AG20443 (cell line): ENCODE data around the gene PARP8.
"Not testable (repeated sequence)": the region's sequence is repeated elsewhere in the genome, so short reads cannot be mapped to it uniquely, and the experiment has no call there.

Experiments used
- DNase-seq: peaks from one replicate; pipeline ENCODE4 v3.0.0; 2012; ENCODE audit warnings: low spot score, mixed read lengths

PARP8 gene

DNA sequence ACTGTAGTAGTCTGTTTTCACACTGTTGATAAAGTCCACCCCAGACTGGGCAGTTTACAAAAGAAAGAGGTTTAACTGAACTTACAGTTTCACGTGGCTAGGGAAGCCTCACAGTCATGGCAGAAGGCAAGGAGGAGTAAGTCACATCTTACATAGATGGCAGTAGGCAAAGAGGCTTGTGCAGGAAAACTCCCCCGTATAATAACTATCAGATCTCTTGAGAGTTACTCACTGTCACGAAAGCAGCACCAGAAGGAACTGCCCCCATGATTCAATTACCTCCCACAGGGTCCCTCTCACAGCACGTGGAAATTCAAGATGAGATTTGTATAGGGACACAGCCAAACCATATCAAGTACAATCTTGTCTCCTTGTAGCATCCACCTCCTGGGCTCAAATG, 21.1 kb downstream of the PARP8 start:
- DNase-seq, result no peak

DNA sequence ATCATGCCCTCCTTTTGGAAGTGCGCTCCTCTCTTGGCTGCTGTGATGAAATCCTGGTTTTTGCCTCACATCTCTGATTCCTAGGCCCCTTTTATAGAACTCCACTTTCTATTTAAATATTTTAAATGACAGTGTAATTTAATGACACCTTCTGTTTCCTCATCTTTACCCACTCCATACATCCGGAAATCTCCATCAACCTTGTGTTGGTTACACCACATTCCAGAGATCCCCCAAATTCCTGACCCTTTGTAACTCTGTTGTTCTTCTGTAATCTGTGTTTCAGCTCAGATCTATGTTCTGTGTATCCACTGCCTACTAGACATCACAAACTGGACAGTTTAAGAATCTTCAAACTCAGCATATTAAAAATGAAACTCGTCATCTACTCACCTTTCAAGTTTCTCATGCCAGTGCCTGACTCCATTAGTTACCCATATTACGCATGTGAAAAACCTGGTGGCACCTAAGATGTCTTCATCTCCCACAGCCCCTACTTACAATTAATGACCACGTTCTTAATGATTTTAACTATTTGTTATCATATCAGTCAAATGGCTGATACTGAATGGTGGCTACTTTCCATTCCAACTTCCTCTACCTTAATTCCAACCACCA, 25.1 kb downstream of the PARP8 start:
- DNase-seq, result no peak

DNA sequence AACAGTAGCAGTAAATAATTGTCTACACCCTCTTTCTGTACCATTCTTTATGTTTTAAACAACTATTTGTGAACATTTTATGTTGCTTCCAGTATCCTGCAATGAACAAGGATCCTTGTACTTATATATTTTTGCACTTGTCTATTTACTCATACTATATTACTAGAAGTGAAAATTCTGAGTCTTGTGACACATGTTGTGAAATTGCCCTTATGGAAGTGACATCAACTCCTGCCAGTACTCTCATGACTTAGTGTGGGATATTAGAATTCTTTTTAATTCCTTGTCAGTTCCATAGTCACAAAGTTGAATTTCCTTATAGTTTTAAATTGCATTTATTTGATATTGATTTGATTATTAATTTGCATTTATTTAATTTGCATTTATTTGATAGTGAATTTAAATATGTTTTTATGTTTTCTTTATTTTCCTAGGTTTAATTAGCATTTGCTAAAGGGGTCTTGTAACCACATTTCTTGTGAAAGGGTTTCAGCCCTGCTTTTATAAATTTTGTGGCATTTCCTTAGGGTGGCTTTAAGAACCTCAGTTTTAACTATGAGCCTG, 27.7 kb downstream of the PARP8 start:
- no peak for DNase-seq

DNA sequence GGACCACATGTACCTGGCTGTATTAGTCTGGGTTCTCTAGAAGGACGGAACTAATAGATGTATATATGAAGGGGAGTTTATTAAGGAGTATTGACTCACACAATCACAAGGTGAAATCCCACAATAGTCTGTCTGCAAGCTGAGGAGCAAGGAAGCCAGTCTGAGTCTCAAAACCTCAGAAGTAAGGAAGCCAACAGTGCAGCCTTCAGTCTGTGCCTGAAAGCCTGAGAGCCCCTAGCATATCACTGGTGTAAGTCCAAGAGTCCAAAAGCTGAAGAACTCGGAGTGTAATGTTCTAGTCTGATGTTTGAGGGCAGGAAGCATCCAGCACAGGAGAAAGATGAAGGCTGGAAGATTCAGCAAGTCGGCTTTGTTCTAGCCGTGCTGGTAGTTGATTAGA, 28.2 kb downstream of the PARP8 start:
- not testable (repeated sequence) for DNase-seq

DNA sequence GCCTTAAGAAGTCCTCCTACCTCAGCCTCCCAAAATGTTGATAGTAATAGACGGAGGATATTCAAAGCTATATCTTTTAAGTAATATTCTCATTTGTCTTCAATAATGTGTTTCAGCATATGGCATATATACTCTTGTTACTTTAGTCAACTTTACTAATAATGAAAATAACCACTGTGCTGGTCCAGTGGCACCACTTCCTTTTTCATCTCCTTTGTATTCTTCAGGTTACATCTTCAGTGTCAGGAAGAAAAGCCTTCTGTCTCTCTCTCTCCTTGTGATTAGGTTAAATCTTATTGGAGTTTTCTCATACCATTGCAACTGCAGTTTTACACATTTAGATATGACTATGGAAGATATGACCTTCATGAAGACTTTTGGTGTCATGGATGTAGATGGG, 31.3 kb downstream of the PARP8 start:
- no peak for DNase-seq

DNA sequence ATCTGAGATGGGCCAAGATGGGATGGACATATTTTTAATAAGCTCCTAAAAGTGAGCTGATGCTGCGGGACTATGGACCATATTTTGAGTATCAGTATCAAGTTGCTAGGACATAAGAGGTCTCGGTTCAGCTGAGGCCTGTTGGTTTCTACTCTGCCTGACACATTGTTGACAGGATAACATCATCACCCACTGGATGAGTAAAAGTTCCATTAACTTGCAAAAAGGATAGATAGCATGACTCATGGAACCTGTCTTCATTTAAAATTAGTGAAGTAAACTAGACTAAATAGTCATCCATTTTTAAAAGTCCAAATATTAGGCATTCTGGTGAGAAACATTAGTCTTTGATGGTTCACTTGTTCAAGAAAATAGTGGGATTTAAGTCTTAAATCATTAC, 33.3 kb downstream of the PARP8 start:
- no peak for DNase-seq

DNA sequence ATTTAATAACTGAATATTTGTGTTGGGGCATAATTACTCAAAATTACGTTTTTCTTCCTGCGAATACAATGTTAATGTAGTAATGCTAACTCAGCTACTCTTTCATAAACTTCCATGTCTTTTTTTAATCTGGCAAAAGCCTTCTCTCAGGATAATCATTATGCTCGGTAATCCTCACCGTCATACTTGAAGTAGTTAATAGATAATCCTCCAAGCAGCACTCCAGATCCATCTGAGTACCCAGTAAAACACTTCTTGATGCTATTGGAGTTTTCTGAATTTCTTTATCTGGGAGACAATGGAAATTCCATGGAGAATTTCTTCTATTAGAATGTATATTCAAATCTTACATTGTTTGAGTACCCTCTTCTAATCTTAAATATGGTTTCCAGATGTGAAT, 34.3 kb downstream of the PARP8 start:
- no peak for DNase-seq

DNA sequence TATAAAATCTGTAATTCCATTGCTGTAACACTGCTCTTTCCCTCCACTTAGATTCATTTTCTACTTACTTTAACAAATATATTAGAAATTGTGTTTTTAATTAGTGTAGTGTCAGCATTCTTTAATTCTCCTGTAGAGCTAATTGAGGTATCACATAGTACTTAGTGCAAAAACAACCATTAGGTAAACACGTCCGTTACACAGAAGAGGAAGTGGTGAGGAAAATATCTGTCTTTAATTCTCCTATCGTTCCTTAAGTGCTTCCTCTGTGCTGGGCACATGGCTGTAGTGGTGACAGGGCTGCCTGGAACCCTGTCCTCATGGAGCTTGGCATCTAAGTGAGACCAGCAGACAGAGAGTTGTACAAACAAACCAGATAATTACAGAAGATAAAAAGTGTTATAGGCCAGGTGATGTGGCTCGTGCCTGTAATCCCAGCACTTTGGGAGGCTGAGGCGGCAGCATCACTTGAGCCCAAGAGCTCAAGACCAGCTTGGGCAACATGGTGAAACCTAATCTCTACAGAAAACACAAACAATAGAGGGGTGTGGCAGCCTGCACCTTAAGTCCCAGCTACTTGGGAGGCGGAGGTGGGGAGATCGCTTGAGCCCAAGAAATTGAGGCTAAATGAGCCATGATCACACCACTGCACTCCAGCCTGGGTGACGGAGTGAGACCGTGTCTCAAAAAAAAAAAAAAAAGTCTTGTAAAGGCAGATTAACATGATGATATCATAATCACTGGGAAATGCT, 36.4 kb downstream of the PARP8 start:
- DNase-seq, result no peak

DNA sequence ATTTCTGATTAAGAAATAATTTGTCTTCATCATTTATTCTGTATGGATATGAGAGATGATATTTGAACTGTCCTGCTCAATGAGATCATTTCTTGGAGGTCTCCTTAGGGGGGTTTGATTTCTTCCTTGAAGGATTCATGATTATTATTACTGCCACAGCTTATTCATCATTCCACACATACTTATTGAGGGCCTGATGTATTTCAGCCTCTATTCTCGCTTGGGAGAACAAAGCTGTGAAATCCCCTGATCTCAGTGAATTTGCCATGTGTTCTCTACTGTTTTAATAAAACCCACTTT, 36.9 kb downstream of the PARP8 start:
- no peak for DNase-seq

DNA sequence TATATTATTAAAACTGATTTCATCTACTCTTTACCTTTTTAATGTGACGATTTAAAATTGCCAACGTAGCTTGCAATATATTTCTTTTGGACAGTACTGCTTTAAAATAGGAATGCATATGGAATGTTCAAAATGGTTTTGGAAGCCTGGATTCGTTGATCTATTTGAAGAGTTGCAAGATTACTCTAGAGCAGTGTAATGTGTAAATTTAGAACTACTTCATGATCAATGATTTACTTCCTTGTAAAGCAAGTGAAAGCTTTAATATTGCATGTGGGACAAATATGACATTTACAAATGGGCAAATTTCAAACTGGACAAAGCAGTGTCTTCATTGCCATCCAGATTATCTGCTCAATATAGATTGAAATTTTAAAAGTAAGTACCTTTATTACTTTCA, 38.3 kb downstream of the PARP8 start:
- DNase-seq, result no peak

DNA sequence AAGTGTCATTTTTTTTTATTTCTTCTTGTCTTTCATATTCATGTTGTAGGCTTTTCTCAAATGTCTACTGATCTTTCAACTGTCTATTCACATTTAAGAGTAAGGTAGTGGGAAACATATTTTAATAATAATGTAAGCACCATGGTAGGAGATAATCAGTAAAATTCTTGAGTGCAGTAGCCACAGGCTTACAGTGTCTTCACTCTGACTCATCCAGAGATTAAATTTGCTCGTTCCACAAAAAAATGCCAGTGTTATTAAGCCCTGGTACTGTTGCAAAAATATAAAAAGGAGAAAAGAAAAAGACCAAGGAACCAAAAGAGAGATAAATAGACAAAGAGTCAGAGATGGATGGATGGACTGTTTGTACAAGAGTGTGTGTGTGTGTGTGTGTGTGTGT, 43.0 kb downstream of the PARP8 start:
- DNase-seq, result peak; percentile 20

DNA sequence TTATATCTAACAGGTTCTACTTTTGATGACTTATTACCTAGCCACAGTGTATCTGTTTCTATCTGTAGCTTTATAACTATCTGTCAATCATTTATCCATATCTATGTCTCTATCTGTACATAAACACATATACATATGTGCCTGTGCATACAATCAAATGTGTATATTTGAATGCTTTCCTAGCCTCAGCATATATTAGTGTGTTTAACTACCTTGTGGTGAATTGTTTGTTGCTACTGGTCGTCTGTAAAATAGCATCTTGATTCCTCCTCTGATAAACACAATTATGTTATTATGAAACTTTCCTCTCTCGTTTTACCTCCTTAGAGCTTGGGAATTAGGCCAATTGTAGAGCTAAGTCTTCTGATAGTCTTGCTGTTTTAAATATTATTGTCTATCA, 44.4 kb downstream of the PARP8 start:
- no peak for DNase-seq

DNA sequence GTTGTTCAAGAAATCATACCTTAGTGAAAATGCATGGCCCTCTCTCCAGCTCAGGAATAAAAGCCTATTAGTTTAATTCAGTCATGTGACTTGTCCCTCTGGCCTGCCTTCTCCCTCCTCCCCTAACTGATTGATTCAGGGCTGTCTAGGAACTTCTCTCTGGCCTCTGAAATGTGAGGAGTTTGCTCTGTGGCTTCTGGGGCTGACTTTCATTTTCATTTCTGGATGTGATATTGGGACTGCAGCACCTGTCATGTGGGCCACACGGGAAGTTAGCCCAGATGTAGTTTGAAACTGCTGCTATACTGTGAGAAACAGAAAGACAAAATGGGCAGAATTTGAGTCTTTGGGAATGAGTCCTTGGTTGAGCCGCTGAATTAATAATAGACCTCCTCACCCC, 44.8 kb downstream of the PARP8 start:
- DNase-seq, result no peak

DNA sequence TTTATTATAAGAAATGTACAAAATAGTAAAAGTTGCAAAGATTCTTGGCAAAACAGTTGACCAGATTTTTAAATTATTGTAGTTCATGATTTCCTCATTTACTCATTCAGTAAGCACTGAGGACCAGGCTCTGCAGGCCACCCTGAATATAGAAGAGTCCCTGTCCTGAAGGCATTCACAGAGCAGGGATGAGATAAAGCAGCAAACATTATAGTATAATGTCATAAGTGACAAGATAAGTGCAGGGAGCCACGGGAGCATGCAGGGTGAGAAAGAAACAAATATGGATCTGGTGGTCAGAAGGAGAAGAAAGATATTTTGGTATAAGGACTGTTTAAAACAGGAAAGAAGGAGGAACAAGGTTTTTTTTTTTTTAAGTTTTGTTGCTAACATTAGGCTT, 46.0 kb downstream of the PARP8 start:
- DNase-seq, result no peak

DNA sequence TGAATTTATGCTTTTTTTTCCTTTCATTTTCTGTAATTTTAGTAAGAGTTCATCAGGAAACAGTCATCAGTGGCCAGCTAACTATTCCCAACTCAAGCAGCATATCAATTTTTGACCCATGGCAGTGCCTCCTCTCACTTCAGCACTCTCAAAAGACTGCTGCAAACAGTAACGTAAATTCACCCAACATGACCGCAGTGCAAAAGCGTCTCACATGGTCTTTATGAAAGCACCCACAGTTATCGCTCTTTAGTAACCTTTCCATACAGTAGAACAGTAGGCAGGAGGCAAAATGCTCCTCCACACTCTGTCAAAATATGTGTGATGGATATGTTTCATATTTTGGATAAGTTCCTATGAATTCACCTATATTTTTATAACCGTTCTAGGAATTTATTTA, 48.6 kb downstream of the PARP8 start:
- DNase-seq, result no peak

DNA sequence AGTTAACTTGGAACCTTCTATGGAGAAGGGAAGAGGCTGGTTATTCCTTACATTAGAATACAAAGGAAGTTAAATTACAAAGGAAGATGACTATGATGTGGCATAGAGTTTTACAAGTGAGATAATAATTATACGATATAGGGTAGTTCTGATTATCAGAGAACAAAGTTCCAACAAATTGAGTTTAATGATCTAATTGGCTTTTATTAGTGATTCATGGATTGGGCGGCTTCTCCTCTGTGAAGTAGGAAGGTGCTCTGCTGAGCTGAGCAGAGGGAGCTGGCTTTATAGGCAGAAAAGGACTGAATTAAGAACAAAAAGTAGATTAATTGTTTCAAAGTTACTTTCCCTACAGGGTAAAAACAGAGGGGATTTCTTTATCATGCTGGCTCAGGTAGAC, 49.7 kb downstream of the PARP8 start:
- DNase-seq, result no peak

DNA sequence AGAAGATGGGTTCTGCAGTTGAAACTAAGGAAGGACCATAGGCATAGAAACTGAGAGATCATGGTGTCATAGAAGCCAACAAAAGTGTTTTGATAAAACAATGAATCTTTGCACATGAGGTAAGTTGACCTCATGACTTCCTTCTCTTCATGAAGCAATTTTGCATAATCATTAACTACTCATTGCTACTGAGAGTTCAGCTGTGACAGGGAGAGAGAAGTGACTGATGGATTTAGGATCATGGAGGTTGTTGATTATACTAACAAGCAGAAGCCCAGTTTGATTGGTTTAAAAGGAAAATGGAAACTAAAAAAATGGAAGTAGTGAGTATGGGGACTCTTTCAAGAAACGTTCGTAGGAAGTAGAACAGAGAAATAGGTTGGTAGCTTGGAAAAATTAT, 51.2 kb downstream of the PARP8 start:
- DNase-seq, result no peak

DNA sequence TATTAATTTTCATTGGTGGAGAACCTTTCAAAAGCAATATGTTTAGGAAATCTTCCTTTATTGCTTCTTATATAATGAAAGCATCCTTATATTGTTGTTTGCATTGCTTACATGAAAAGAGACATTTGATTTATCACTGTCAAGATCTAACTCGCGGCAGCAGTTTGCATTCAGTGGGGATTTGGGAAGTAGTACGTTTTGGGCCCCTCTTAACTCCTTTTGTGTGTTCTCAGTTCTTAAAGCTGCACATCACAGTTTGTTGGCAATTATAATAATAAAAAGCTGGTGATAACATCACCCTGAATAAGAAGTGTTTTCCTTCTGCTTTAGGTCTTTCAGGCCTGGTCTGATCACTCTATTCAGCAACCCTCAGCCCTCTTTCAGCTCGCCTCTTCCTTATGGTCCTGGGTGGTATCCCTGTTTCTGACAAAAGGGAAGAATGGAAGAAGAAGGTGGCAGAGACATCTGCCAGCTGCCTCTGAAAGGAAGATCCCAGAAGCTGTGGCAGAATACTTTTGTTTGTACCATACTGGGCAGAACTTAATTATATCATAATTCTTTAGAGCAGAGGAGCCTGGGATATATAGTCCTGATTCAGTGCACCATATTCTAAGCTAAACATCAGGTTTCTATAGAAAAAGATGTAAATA, 53.7 kb downstream of the PARP8 start:
- DNase-seq, result no peak

DNA sequence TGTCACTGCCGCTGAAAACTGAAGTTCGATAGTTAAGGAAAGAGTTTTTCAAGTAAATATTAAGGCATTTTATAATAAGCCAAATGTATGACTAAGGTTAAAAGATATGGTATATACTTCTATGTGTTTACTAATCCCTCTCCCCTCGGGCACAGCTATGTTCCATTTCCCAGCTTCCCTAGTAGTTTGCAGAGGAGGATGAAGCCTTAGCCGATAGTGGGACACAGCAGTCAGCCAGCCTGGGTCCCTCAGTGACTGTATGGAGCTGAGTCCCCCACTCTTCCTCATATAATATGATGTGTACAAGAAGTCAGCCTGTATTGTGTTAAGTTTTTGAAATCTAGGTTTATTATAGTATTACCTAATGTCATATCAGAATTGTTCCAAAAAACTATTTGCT, 55.8 kb downstream of the PARP8 start:
- DNase-seq, result no peak

DNA sequence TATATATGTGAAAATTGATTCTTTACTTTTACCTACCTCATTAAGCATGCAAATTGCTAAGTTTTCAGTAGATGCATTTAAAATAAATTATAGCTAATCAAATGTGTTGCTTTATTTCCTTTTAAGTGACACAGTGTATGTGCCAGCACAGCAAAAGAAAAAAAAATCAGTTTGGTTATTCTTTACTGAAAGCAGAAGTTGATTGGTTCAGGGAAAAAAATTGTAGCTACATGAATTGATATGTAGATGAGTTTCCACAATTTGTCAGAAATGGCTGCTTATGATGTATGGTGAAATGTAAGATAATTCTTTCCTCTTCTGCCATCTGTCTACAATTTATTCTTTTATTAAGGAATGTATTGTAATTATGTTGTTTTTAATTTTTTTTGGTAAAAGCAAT, 57.8 kb downstream of the PARP8 start:
- DNase-seq, result no peak

DNA sequence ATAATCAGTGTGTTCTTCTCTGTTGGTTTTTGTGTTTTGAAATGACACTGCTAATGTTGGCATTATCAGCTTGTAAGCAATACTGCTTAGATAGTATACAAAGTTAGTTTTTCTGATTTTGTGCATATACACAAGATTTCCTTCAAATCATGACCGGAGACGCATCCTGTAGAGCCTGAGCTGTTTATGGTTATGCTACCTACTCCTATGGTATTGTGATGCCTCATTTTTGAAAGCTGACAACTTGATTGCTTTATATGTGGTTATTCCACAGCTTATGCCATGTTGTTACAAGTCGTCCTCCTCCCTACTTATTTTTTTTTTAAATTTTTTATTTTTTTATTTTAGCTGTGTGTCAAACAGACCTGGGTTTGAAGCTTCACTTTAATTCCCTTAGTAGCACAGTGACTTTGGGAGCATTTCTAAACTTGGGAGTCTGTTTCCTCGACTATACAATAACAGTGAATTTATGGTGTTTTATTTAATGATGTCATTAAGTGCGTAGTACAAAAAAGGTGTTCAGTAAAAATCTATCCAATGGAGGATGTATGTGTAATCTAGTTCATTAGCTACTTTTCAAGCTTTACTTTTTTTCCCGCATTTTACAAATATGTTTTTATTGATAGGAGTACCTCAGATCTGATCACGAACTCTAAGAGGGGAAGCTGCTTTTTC, 59.5 kb downstream of the PARP8 start:
- DNase-seq, result no peak

DNA sequence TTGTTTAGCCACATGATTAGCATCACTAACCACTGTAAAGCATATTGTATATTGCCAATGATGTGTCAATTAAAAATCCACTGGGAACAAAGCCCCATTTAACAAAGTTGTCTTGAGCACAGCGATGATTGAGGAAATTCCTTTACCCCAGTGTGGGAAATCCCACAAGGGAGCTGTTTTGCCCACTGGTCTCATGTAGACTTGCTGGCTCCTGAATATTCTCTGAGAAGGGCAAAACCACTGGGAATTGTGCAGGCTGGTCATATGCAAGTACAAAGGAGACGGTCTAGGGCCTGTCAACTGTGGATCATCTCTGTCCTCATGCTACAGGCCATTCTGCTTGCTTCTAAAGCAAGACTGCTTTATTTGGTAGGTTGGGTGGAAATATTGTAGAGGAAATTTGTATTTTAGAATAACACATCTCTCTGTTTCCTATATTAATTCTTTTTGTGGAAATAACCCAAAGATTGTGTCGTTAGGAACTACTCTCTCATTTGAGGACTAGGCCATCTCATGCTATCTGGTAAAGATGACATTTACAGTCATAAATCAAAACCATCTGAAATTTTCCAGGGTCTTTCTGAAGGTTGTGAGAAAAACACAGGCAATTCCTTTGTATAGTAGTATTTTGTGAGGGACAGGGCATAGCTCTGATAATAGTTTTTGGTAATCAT, 60.2 kb downstream of the PARP8 start:
- no peak for DNase-seq

DNA sequence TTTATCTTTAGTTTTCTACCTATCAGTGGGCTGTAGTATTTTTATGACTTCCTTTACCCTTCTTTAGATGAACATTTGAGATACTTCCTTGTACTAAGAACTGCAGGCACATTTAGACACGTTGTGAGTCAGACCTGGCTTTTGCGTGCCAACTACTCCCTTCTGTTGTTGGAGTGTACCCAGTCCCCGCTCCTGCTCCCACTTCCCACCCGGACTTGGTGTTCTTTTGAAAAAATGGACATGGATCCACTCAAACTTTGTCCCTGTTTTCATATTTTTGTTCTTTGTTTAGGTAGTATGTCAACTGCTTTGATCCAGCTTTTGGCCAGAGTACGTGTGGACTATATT, 60.7 kb downstream of the PARP8 start:
- DNase-seq, result peak; percentile 19
